GM18505 (cell line): ENCODE measurements around the gene GSN.

Experiments used
- ATAC-seq: cut with Tn5 transposase; IDR thresholded peaks from one replicate; pipeline ENCODE4 v1.9.1; 2021; ENCODE audit not compliant: unreplicated experiment
- POLR2A ChIP-seq: IDR thresholded peaks from 4 replicates; pipeline ENCODE4 v1.6.1; 2011; ENCODE audit warnings: borderline replicate concordance; ENCODE audit not compliant: insufficient read depth, insufficient read length; ENCODE audit errors: extremely low read depth

The GSN gene

DNA sequence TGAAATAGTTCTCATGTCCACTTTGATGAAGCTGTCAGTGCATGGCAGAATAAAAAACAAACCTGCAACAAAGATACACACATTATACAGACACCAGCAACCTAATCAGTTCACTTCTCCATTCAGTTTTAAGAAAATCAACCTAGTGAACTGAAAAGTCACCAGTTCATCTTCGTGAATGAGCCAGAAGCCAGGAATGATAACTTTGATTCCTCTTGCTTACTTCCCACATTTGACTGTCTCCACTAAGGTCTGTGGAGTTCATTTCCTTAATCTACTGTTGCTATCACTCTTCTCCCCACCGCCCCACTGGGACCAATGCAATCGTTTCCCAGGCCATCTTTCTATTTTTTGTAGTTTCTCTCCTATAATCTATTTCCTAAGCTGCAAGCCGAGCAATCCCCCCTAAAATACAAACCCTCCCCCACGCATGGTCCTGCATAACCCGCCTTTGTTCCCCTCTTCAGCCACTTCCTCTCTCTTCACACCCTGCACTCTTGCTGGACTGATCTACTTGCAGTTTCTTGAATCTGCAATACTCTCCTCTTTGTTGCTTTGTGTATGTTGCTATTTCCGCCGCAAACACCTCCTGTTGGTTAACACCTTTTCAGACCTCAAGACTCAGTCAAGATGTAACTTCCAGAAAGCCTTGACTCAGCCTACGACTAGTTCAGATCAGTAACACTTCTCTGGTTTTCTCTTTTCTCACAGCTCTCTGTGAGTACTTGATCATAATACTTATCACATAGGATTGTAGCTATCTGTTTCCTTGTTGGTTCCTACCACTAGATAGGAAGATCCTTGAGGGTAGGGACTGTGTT is 85.5 kb downstream of the GSN start:
- peak; percentile 89 for ATAC-seq
- TF ChIP-seq POLR2A, result no peak

DNA sequence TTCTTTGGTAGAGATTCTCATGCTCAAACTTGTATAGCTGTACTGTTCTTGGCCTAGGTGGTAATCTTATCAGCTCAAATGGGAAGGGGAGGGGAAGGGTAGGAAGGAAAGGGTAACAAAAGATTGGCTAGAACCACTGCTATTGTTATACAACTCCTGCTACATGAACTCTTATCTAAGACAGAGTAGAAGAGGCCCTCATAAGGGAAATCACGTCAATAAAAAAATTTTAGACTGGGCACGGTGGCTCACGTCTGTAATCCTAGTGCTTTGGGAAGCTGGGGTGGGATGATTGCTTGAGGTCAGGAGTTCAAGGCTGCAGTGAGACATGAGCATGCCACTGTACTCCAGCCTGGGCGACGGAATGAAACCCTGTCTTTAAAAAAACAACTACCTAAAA is 86.2 kb downstream of the GSN start:
- TF ChIP-seq POLR2A, result no peak
- ATAC-seq, result peak; percentile 5

DNA sequence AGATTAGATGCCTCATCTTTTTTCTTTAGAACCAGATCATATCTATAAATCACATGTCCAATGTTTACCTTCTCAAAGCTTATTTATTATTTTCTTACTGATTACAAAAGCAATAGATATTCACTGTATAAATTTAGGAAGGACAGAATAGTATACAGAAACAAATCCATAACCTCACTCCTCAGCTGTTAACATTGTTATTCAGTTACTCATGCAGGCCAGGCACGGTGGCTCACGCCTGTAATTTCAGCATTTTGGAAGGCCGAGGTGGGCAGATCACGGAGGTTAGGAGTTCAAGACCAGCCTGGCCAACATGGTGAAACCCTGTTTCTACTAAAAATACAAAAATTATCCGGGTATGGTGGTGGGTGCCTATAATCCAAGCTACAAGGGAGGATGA is 86.8 kb downstream of the GSN start:
- TF ChIP-seq POLR2A, result no peak
- no peak for ATAC-seq

DNA sequence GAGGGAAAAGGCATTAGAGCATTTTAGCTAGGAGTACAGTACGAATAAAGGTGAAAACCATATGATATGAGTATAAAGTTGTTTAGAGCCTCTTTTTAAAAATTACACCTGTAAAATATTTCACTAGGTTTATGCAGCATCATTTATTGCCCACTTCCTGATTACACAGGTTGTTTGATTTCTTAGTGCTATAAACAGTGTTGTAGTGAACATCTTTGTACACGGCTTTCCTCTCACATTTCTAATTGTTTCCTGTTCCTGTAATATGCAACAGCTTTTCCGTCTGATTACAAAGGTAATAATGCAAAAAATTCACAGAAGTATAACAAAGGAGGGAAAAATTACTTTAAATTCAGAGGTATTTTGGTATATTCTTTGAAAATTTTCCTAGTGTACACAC is 89.0 kb downstream of the GSN start:
- no peak for TF ChIP-seq POLR2A
- no peak for ATAC-seq

DNA sequence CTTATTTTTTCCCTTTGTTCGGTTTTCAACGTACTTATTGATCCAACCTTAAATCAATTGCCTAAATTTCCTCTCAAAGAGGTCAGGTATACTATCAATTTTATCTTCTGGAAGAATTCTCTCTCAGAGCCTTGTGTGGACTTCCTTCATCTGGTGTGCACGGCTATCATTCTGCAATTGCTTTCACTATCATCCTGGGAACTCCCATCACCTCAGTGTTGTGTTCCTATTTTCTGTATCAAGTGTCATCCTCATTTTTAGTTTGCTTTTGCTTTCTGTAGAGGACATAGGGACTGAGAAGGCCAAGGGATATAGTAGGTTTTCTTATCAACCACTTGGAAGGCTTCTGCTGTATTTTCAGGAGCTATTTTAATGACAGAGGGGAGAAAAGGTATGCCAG is 90.8 kb downstream of the GSN start:
- ATAC-seq, result no peak

DNA sequence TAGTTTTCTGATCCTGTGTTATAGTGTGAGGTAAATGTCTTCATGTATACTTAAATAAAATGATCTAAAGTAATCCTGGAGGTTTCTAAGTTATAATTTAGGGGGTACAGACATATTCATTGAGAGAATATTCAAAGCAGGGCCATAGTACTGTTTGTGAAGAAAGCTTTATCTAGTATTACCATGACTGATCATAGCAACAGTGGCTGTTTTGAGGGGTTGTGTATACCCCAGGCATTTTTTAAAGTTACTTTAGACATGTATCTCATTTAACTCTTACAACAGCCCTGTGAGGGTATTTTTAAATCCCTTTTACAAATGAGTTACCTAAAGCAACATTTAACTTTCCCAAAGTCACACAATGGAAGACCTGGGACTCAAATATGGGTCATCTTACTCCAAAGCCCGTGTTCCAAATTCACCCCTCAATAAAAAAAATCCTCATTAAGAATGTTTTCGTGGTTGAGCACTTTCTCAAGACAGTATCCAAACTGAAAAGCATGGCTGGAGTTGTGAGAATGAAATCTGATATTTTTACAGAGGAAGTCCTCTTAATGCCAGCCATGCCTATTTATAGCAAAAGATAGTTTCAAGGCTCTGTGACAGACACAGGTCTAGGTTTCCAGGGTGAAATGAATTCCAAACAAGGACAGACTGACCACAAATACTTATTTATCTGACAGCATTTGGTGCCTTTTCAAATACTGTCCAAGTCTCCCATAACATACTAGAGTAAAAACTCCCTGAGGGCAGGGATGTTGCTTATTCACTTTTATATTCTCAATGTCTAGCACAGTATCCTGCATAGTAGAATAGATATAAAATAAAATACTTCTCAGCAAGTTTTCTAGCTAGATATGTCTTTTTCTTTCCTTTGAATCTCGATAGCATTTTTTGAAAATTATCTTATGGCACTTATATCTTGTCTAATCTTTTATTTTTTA is 91.7 kb downstream of the GSN start:
- no peak for TF ChIP-seq POLR2A
- no peak for ATAC-seq

More for the DNA sequence above, 90.8 kb downstream of the GSN start:
- TF ChIP-seq POLR2A, result no peak

DNA sequence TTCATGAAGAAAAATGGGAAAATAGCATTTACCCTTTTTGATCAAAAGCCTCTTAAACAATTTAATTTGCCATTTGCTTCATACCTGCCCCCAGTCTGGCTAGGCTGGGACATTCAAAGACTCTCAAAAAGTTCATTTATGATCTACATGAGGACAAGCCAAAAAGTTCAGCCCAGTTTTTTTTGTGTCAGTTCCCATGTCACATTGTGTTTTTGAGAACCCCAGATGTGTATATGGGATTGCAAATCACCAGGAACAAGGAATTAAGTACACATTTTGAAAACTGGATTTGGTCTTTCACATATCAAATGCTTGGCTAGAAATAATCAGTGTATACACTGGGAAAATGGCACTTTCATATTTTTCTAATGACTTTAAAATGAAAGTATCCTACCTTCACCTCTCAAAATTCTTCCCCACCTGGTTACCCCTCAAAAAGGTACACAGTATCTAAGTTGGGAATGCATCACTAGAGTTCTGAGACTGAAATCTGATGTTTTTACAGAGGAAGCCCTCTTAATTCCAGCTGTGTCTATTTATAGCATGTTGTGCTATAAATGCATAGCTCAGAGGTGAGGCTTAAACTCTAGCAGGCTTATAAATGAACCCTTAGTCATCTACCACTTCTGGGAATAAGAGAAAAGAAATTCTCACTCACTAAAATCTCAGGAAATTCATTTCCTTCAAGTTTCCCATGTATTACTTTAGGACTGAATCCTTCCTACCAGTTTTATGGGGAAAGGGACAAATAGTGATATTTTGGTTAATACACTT is 92.8 kb downstream of the GSN start:
- no peak for ATAC-seq
- no peak for TF ChIP-seq POLR2A

DNA sequence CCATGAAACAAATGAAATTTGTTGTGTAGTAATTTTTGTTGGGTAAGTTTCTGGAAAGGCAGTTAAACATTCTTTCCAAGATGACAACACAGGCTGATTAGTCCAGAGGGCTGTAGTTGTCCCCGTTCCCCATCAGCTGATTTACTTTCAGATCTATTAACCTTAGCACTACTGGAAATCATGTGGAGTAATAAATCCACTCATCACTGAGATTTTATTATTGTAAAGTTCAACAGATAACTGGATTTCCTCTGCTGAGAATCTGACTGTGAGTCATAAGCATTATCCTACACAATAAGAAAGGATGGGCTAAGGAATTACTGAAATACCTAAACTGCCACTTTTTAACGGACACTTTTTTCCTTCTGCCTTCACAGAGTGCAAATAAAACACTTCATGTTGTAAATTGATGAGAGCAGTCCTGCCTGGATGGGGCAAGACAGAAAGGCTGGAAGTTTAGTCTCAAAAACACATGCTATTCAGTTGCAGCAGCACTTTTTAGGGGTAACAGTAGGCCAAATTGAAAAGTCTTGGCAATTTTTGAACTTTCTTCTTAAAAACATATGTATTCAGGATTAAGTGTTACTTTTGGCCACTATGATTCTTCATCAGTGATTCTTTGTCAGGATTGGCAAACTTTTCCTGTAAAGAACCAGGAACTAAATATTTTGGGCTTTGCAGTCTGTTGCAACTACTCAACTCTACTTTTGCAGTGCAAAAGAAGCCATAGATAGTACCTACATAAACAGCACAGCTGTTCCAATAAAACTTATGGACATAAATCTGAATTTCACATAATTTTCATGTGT is 95.1 kb downstream of the GSN start:
- ATAC-seq, result no peak
- TF ChIP-seq POLR2A, result no peak

DNA sequence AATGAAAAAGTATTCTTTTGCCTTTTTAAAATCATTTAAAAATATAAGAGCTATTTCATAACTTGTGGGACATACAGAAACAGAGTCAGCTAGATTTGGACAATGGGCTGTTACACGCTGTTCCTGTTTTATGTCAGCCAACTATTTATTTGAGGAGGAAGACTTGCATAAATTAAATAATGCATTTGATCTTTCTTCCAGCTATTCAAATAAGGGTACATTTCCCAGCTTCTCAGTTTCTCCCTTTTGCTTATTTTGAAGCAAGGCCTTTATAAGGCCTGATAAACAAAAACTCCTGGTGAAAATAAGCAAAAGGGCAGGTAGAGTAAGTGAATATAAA is 95.6 kb downstream of the GSN start:
- ATAC-seq, result no peak
- no peak for TF ChIP-seq POLR2A

DNA sequence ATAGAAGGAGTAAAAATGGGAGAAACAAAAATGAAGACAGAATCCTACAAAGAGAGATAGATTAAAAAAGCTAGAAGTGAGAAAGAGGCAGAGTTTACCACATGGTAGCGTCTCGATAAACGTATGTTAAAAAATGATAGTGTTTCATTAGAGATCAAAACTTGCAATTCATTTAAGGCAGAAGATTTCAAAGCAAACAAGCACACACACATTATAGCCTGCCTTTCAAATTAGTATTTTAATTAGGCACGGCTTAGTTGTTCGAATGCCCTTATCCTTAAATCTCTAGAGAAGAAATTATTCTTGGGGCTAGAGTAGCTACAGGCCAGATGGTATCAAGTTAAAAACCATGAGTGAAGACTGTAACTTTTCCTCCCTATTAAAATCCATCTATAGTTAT is 96.1 kb downstream of the GSN start:
- ATAC-seq, result no peak
- no peak for TF ChIP-seq POLR2A

DNA sequence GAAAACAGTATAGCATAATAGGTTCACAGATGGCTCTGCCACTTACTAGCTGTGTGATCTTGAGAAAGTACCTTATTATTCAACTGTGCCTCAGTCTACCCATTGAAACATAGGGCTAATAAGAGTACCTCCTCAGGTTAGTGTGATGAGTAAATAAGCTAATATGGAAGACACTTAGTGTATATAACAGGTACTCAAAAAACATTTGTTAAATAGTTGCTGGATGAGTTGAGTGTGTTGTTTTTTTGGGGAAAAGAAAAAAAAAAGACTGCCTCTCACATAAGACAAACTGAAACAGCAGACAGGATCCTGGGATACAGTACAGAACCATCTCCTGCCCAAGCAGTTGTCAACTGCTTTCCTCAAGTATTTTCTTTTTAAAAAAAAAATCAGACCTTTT is 96.9 kb downstream of the GSN start:
- no peak for TF ChIP-seq POLR2A
- ATAC-seq, result no peak

DNA sequence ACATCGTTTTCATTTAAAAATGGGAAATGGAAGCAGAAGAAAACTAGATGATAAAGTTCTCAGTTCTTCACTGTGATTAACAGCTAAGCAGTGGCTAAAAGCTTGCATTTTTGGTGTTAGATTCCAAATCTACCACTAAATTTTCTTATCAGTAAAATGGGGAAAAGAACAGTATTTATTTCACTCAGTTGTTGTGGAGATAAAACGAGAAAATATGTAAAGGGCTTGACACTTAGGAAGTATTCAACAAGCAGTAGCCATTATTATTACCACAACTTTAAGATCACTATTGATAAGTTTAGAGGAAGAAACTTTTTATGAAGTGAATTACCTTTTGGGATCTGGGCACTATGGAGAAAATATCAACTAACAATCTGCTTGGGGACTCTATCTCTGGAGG is 97.6 kb downstream of the GSN start:
- ATAC-seq, result no peak
- TF ChIP-seq POLR2A, result no peak
